GM19468 (cell line): ENCODE measurements around the gene YLPM1.

Experiments used
- ATAC-seq: cut with Tn5 transposase; IDR thresholded peaks from one replicate; pipeline ENCODE4 v1.9.1; 2021; ENCODE audit warnings: mild to moderate bottlenecking, moderate library complexity, moderate number of reproducible peaks; ENCODE audit not compliant: unreplicated experiment; ENCODE audit errors: extremely low read depth

Gene YLPM1

GRCh38 chr14:74865156-74865555 lies 102.0 kb downstream of the YLPM1 start:
- no peak for ATAC-seq

GRCh38 chr14:74866708-74867389 lies 103.7 kb downstream of the YLPM1 start:
- no peak for ATAC-seq

- ATAC-seq: no peak
Observed at GRCh38 chr14:74867673-74868072, 104.6 kb downstream of the YLPM1 start.

- no peak for ATAC-seq
Observed at GRCh38 chr14:74868739-74869138, 105.6 kb downstream of the YLPM1 start.

GRCh38 chr14:74871819-74872218 lies 108.7 kb downstream of the YLPM1 start:
- no peak for ATAC-seq

GRCh38 chr14:74875204-74875603 lies 112.1 kb downstream of the YLPM1 start:
- ATAC-seq: no peak

GRCh38 chr14:74875941-74876913 lies 113.1 kb downstream of the YLPM1 start, which contains the start of gene PROX2:
Gene PROX2 (minus strand): TSS chr14:74876145. CDS start chr14:74863834, 12,311 bp downstream.
- ATAC-seq: no peak

GRCh38 chr14:74879427-74880182 lies 116.5 kb downstream of the YLPM1 start:
- no peak for ATAC-seq

GRCh38 chr14:74881431-74882102 lies 118.5 kb downstream of the YLPM1 start, which contains the start of gene DLST:
Gene DLST (plus strand): TSS chr14:74881916. CDS start chr14:74881954, 38 bp downstream.
- peak; percentile 71 for ATAC-seq

- peak; percentile 23 for ATAC-seq
Observed at GRCh38 chr14:74882103-74882920, 119.2 kb downstream of the YLPM1 start.
